ENCODE measurements around the gene RASL12. TPM values are rescaled to one million over a fixed set of nuclear protein-coding genes. Genes with fewer than 3 reads are reported as not detected.
A peak's percentile ranks its signal among the peaks of the same experiment; 100 is the strongest.
"Not testable (repeated sequence)": the region's sequence is repeated elsewhere in the genome, so short reads cannot be mapped to it uniquely, and the experiment has no call there.

The RASL12 gene
- total and polyA plus RNA-seq, 7 donors, result 1.8 to 102 (median 29.1) TPM

- peak within 1 kb of the TSS in 1 of 4 donors; percentile 34 for H3K27ac ChIP-seq
- H3K27me3 ChIP-seq, result peaks cover 0 to 7% (median 0%) of the 10 kb centered on the region in 3 donors
- no peak for DNase-seq
- no peaks in the 10 kb centered on the region for H3K9me3 ChIP-seq
- intact Hi-C loops (cut with DNase I), result no loop called here
- TF ChIP-seq POLR2AphosphoS5 (IDR thresholded peaks at IDR 0.05), result no peak
- TF ChIP-seq POLR2A (IDR thresholded peaks at IDR 0.05), result no peak
- TF ChIP-seq, protein P1, sequence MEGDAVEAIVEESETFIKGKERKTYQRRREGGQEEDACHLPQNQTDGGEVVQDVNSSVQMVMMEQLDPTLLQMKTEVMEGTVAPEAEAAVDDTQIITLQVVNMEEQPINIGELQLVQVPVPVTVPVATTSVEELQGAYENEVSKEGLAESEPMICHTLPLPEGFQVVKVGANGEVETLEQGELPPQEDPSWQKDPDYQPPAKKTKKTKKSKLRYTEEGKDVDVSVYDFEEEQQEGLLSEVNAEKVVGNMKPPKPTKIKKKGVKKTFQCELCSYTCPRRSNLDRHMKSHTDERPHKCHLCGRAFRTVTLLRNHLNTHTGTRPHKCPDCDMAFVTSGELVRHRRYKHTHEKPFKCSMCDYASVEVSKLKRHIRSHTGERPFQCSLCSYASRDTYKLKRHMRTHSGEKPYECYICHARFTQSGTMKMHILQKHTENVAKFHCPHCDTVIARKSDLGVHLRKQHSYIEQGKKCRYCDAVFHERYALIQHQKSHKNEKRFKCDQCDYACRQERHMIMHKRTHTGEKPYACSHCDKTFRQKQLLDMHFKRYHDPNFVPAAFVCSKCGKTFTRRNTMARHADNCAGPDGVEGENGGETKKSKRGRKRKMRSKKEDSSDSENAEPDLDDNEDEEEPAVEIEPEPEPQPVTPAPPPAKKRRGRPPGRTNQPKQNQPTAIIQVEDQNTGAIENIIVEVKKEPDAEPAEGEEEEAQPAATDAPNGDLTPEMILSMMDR (IDR thresholded peaks at IDR 0.05), result no peak
- TF ChIP-seq EP300 (IDR thresholded peaks at IDR 0.05), result no peak
- H3K36me3 ChIP-seq, result no peaks in the 10 kb centered on the region
- no peak within 1 kb of the TSS for H3K4me3 ChIP-seq
- 87 to 89% methylated on average over 73 of the region's 73 CpGs for WGBS, 2 donors
- peaks cover 0 to 41% (median 34%) of the 10 kb centered on the region in 4 donors for H3K4me1 ChIP-seq
Measured at GRCh38 chr15:65076486-65077290, 8.9 kb upstream of the RASL12 start, which contains the start of gene KBTBD13. Gene KBTBD13, plus strand, starts transcription at chr15:65076746. Its CDS starts 70 bp downstream, at chr15:65076816.

GRCh38 chr15:65075607-65076395 is 8.0 kb upstream of the RASL12 start:
- H3K36me3 ChIP-seq; DNase-seq; H3K4me3 ChIP-seq; H3K27me3 ChIP-seq; H3K9me3 ChIP-seq; intact Hi-C loops (cut with DNase I): not testable (repeated sequence)
- WGBS, 2 donors, result 67 to 90% methylated on average over 12 of the region's 12 CpGs
- Histone ChIP-seq H3K4me1 (peaks cover 0 to 41% (median 36%) of the 10 kb centered on the region in 4 donors), H3K27ac (peak overlapping the region in 1 of 4 donors; percentile 34)

- H3K4me3 ChIP-seq; H3K9me3 ChIP-seq; H3K36me3 ChIP-seq; DNase-seq; intact Hi-C loops (cut with DNase I); H3K27ac ChIP-seq; H3K27me3 ChIP-seq: not testable (repeated sequence)
- peaks cover 0 to 48% (median 44%) of the 10 kb centered on the region in 4 donors for H3K4me1 ChIP-seq
- WGBS, 2 donors, result 90 to 96% methylated on average over 20 of the region's 22 CpGs
Measured at GRCh38 chr15:65074946-65075345, 7.2 kb upstream of the RASL12 start.

DNA sequence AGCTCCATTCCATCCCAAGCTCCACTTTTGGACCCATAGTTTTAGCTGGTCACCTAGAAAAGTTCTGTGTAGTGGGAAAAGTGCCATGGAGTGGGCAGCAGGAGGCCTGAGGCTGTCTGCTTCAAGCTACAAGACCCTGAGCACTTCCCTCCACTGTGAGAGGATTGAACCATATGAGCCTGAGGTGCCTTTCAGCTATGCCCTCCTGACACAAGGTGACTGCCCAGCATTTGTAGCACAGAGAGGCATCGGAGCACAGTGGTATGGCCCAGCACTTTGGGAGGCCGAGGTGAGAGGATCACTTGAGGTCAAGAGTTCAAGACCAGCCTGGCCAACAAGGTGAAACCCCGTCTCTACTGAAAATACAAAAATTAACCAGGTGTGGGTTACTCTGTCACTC is 4.8 kb upstream of the RASL12 start:
- TF ChIP-seq POLR2AphosphoS5 (IDR thresholded peaks at IDR 0.05) (no peak), EP300 (IDR thresholded peaks at IDR 0.05) (no peak), POLR2A (IDR thresholded peaks at IDR 0.05) (no peak)
- TF ChIP-seq, protein P1 (IDR thresholded peaks at IDR 0.05), result no peak
- DNase-seq, result no peak
- no peaks in the 10 kb centered on the region for H3K36me3 ChIP-seq
- H3K27ac ChIP-seq, result peak overlapping the region; percentile 83 to 96 (median 94)
- H3K4me3 ChIP-seq, result no peak overlapping the region
- no peaks in the 10 kb centered on the region for H3K9me3 ChIP-seq
- 91 to 92% methylated on average over 3 of the region's 3 CpGs for WGBS, 2 donors
- intact Hi-C loops (cut with DNase I), result no loop called here
- peaks cover 0 to 7% (median 0%) of the 10 kb centered on the region in 3 donors for H3K27me3 ChIP-seq
- H3K4me1 ChIP-seq, result peaks cover 0 to 64% (median 61%) of the 10 kb centered on the region in 4 donors

- H3K9me3 ChIP-seq, result no peaks in the 10 kb centered on the region
- no peak for DNase-seq
- H3K4me3 ChIP-seq, result no peak overlapping the region
- 85 to 93% methylated on average over 1 of the region's 1 CpG for whole genome bisulfite sequencing, 2 donors
- TF ChIP-seq POLR2A (IDR thresholded peaks at IDR 0.05) (no peak), EP300 (IDR thresholded peaks at IDR 0.05) (no peak), POLR2AphosphoS5 (IDR thresholded peaks at IDR 0.05) (no peak)
- TF ChIP-seq, protein P1 (IDR thresholded peaks at IDR 0.05), result no peak
- no peaks in the 10 kb centered on the region for H3K36me3 ChIP-seq
- H3K27me3 ChIP-seq, result peaks cover 0 to 4% (median 0%) of the 10 kb centered on the region in 3 donors
- H3K27ac ChIP-seq, result peak overlapping the region; percentile 83 to 96 (median 94)
- H3K4me1 ChIP-seq, result peaks cover 0 to 64% (median 58%) of the 10 kb centered on the region in 4 donors
- intact Hi-C loops (cut with DNase I), result no loop called here
Measured at GRCh38 chr15:65072027-65072426, 4.2 kb upstream of the RASL12 start.

All from sigmoid colon (tissue), 7 donors.